ENCODE results near the gene EFR3B. TPM values are rescaled to one million over a fixed set of nuclear protein-coding genes. Genes with fewer than 3 reads are reported as not detected.

EFR3B gene
- total and polyA plus RNA-seq, 9 donors: 0.36 to 4.5 (median 1.4) TPM

DNA sequence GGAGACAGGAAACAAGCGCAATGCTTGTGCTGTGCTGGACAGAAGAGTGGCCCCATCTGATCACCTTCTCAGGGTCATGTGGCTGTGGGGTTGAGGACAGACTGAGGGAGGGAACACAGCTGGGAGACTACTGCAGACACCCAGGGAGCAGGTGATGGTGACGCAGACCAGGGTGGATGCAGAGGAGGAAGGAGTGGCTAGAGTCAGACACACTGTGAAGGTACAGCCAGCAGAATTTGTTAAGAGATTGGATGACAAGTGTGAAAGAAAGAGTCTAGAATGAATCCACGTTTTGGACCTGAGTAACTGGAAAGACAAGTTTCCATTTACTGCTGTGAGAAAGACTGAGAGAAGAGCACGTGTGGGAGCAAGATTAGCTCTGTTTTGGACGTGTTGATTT, 142.4 kb downstream of the EFR3B start:
- Histone ChIP-seq H3K9me3 (no peaks in the 10 kb centered on the region), H3K4me3 (no peak overlapping the region), H3K36me3 (no peaks in the 10 kb centered on the region), H3K4me1 (ENCODE audit: insufficient read depth) (no peaks in the 10 kb centered on the region), H3K27ac (no peak overlapping the region), H3K27me3 (no peaks in the 10 kb centered on the region)
- no peak for TF ChIP-seq POLR2A (IDR thresholded peaks at IDR 0.05)
- TF ChIP-seq, protein P1, sequence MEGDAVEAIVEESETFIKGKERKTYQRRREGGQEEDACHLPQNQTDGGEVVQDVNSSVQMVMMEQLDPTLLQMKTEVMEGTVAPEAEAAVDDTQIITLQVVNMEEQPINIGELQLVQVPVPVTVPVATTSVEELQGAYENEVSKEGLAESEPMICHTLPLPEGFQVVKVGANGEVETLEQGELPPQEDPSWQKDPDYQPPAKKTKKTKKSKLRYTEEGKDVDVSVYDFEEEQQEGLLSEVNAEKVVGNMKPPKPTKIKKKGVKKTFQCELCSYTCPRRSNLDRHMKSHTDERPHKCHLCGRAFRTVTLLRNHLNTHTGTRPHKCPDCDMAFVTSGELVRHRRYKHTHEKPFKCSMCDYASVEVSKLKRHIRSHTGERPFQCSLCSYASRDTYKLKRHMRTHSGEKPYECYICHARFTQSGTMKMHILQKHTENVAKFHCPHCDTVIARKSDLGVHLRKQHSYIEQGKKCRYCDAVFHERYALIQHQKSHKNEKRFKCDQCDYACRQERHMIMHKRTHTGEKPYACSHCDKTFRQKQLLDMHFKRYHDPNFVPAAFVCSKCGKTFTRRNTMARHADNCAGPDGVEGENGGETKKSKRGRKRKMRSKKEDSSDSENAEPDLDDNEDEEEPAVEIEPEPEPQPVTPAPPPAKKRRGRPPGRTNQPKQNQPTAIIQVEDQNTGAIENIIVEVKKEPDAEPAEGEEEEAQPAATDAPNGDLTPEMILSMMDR (IDR thresholded peaks at IDR 0.05): no peak
- no peak for DNase-seq
- intact Hi-C loops (cut with DNase I): no loop called here
- 59 to 61% (median 60%) methylated on average over 5 of the region's 5 CpGs for WGBS, 3 donors

DNA sequence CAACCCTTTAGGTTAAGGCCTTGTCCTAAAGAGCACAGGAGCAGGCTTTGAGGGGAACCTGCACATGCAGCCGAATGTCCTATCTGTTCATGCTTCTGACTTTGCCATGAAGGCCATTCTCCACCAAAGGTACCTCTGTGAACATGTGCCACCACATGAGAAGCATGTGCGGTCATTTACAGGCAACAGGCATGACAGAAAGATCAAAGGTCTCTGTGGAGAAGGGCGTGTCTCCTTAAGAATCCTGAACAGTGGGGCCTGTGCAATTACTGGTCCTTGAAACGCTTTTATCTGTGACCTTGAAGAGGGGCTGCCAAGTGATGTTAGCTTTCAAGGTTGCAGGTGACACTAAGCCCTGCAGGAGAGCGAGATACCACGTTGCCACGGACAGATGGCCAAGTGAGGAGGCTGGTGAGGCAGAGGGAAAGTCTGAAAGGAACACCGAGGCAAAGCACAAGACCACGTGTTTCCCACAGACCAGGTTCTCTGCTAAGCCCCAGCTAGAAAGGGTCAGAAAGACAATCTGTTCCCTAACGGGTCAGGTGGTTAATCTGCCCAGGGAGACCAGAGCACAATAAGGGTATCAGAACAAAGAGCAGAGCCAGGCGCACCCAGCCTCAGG, 146.0 kb downstream of the EFR3B start:
- WGBS, 3 donors: 41 to 48% (median 42%) methylated on average over 11 of the region's 11 CpGs
- DNase-seq: no peak
- H3K4me1 ChIP-seq (ENCODE audit: insufficient read depth): no peaks in the 10 kb centered on the region

GRCh38 chr2:25188405-25188804, 146.5 kb downstream of the EFR3B start:
- intact Hi-C loops (cut with DNase I): no loop called here
- Histone ChIP-seq H3K9me3 (no peaks in the 10 kb centered on the region), H3K4me3 (no peak overlapping the region), H3K27me3 (no peaks in the 10 kb centered on the region), H3K4me1 (ENCODE audit: insufficient read depth) (no peaks in the 10 kb centered on the region), H3K27ac (no peak overlapping the region), H3K36me3 (no peaks in the 10 kb centered on the region)
- WGBS, 3 donors: 42 to 47% (median 45%) methylated on average over 4 of the region's 4 CpGs
- TF ChIP-seq, protein P1 (IDR thresholded peaks at IDR 0.05): no peak
- TF ChIP-seq EP300 (IDR thresholded peaks at IDR 0.05) (no peak), POLR2A (IDR thresholded peaks at IDR 0.05) (no peak)
- DNase-seq: no peak

More for the DNA sequence above, 146.0 kb downstream of the EFR3B start:
- TF ChIP-seq, protein P1 (IDR thresholded peaks at IDR 0.05): no peak
- TF ChIP-seq EP300 (IDR thresholded peaks at IDR 0.05): no peak
- no peak for TF ChIP-seq POLR2A (IDR thresholded peaks at IDR 0.05)
- intact Hi-C loops (cut with DNase I): no loop called here
- no peaks in the 10 kb centered on the region for H3K36me3 ChIP-seq
- no peak overlapping the region for H3K4me3 ChIP-seq
- H3K9me3 ChIP-seq: no peaks in the 10 kb centered on the region
- H3K27ac ChIP-seq: no peak overlapping the region
- no peaks in the 10 kb centered on the region for H3K27me3 ChIP-seq

DNA sequence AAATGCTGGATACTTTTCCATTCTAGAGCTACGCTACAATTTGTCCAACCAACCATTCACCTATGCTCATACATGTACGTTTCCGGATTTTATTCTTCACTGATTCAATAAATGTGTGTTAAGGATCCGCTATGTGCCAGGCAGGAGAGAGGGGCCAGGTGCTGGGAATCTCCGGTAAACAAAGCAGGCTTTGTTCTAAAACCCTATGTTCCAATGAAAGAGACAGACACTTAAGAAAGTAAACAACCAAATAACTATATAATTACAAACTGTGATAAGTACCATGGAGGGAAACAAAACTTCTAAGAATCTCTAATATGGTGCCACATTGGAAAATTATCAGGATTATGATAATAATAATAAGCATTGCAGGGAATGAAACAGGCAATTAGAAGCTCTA, 148.7 kb downstream of the EFR3B start:
- WGBS, 3 donors: 78 to 88% (median 86%) methylated on average over 5 of the region's 5 CpGs
- H3K27ac ChIP-seq: no peak overlapping the region
- intact Hi-C loops (cut with DNase I): loop anchor here in 2 of 4 donors (10.0 kb wide), 3 partner anchors 216 to 786 kb away; partner anchors contain the start of gene DNAJC27 (in 1 of the 2)

More for the DNA sequence above, 148.7 kb downstream of the EFR3B start:
- no peaks in the 10 kb centered on the region for H3K27me3 ChIP-seq
- no peaks in the 10 kb centered on the region for H3K36me3 ChIP-seq
- no peaks in the 10 kb centered on the region for H3K9me3 ChIP-seq
- no peak for DNase-seq
- H3K4me1 ChIP-seq (ENCODE audit: insufficient read depth): no peaks in the 10 kb centered on the region
- H3K4me3 ChIP-seq: no peak overlapping the region
- no peak for TF ChIP-seq EP300 (IDR thresholded peaks at IDR 0.05)
- no peak for TF ChIP-seq POLR2A (IDR thresholded peaks at IDR 0.05)
- TF ChIP-seq, protein P1 (IDR thresholded peaks at IDR 0.05): no peak

All from ovary (tissue), 9 donors.